Upper lobe of left lung (tissue), 4 donors: ENCODE data around the gene ZBTB8OS.

Experiments
- EP300 ChIP-seq, 4 donors: sonication (generic); formaldehyde crosslinking; IDR thresholded peaks; one replicate each; pipeline ENCODE4 v1.5.1; 2017; ENCODE audit warnings: antibody characterized with exemption in 4 of 4, control low read depth in 2 of 4
- TF ChIP-seq, protein P1 (sequence below), 6 experiments: fragments of 450-650 bp in 4 of 6; fragments of 200-600 bp in 2 of 6; sonication (generic) in 2 of 6; IDR thresholded peaks; one replicate each; pipeline ENCODE4 v1.5.1; 2016 to 2019; ENCODE audit warnings: antibody characterized with exemption in 6 of 6

DNA sequence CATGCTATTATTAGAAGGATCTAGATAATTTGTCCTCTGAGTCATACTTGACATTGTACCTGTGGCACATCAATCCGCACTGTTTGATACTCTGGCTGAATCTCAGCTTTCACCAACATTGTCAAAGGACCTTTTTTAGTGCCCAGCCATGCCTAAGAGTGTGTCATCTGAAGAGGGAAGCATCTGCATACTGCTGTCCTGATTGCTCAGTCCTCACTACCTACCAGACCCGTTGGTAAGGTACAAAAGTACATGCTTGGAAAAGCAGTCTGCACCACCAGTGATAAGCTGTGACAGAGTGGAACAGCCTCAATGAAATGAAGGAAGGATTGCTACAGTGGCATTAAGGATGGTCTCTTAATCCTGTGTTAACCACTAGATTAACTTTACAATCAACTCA is 35.1 kb upstream of the ZBTB8OS start:
- TF ChIP-seq EP300 (IDR thresholded peaks at IDR 0.05) = no peak
- TF ChIP-seq, protein P1, sequence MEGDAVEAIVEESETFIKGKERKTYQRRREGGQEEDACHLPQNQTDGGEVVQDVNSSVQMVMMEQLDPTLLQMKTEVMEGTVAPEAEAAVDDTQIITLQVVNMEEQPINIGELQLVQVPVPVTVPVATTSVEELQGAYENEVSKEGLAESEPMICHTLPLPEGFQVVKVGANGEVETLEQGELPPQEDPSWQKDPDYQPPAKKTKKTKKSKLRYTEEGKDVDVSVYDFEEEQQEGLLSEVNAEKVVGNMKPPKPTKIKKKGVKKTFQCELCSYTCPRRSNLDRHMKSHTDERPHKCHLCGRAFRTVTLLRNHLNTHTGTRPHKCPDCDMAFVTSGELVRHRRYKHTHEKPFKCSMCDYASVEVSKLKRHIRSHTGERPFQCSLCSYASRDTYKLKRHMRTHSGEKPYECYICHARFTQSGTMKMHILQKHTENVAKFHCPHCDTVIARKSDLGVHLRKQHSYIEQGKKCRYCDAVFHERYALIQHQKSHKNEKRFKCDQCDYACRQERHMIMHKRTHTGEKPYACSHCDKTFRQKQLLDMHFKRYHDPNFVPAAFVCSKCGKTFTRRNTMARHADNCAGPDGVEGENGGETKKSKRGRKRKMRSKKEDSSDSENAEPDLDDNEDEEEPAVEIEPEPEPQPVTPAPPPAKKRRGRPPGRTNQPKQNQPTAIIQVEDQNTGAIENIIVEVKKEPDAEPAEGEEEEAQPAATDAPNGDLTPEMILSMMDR (IDR thresholded peaks at IDR 0.05) = no peak
